Stimulated activated CD4-positive, alpha-beta T cell treated with anti-CD3 and anti-CD28 coated beads, Interleukin-2, amount 100 ng/mL, for 48 hours (primary cell): Measurements from ENCODE around the gene KRTAP19-6.
A peak's percentile ranks its signal among the peaks of the same experiment; 100 is the strongest.

Experiments
- DNase-seq, 2 donors: peaks; one replicate each; pipeline ENCODE4 v3.0.0-alpha.2; 2020

KRTAP19-6 gene

GRCh38 chr21:30541764-30542163, at the start of gene KRTAP19-6:
KRTAP19-6 (minus strand) TSS chr21:30541864; CDS start chr21:30541833, 31 bp downstream.
- DNase-seq: no peak

GRCh38 chr21:30590297-30590696, 48.6 kb upstream of the KRTAP19-6 start, which contains the start of gene KRTAP22-2:
KRTAP22-2 (minus strand) TSS chr21:30590397.
- no peak for DNase-seq

- no peak for DNase-seq
Observed at GRCh38 chr21:30582870-30583269, 41.2 kb upstream of the KRTAP19-6 start.

- DNase-seq: no peak
Observed at GRCh38 chr21:30580132-30580531, 38.5 kb upstream of the KRTAP19-6 start.

- DNase-seq: no peak
Observed at GRCh38 chr21:30579346-30579745, 37.7 kb upstream of the KRTAP19-6 start.

GRCh38 chr21:30577766-30578165, 36.1 kb upstream of the KRTAP19-6 start:
- DNase-seq: no peak

- no peak for DNase-seq
Observed at GRCh38 chr21:30567617-30568016, 26.0 kb upstream of the KRTAP19-6 start.

GRCh38 chr21:30563630-30564029, 22.0 kb upstream of the KRTAP19-6 start:
- no peak for DNase-seq

- DNase-seq: no peak
Observed at GRCh38 chr21:30563072-30563471, 21.4 kb upstream of the KRTAP19-6 start.

GRCh38 chr21:30561957-30562356, 20.3 kb upstream of the KRTAP19-6 start:
- DNase-seq: no peak

- no peak for DNase-seq
Observed at GRCh38 chr21:30561264-30561895, 19.7 kb upstream of the KRTAP19-6 start, which contains the start of gene KRTAP19-7. KRTAP19-7 (minus strand) TSS chr21:30561314; CDS start chr21:30561289, 25 bp downstream.

- no peak for DNase-seq
Observed at GRCh38 chr21:30555095-30555494, 13.4 kb upstream of the KRTAP19-6 start.

GRCh38 chr21:30552782-30553181, 11.1 kb upstream of the KRTAP19-6 start:
- no peak for DNase-seq

- no peak for DNase-seq
Observed at GRCh38 chr21:30518876-30519275, 22.8 kb downstream of the KRTAP19-6 start.

GRCh38 chr21:30515681-30516080, 26.0 kb downstream of the KRTAP19-6 start:
- DNase-seq: no peak

- peak in 1 of 2 donors; percentile 3 for DNase-seq
Observed at GRCh38 chr21:30505621-30506205, 36.0 kb downstream of the KRTAP19-6 start.

GRCh38 chr21:30502041-30502440, 39.6 kb downstream of the KRTAP19-6 start, which contains the start of gene KRTAP19-5:
KRTAP19-5 (minus strand) TSS chr21:30502141; CDS start chr21:30502090, 51 bp downstream.
- DNase-seq: no peak

GRCh38 chr21:30497065-30497464, 44.6 kb downstream of the KRTAP19-6 start, which contains the start of gene KRTAP19-4:
KRTAP19-4 (minus strand) TSS chr21:30497165; CDS start chr21:30497110, 55 bp downstream.
- DNase-seq: no peak

- no peak for DNase-seq
Observed at GRCh38 chr21:30491963-30492428, 49.7 kb downstream of the KRTAP19-6 start, which contains the start of gene KRTAP19-3. KRTAP19-3 (minus strand) TSS chr21:30492013; CDS start chr21:30491957, 56 bp downstream.
